ENCODE measurements around the gene PIWIL4.
A peak's percentile ranks its signal among the peaks of the same experiment; 100 is the strongest.

The PIWIL4 gene

GRCh38 chr11:94525546-94526324, 41.4 kb upstream of the PIWIL4 start:
- peak in 1 of 2 donors; percentile 75 for DNase-seq
- no peak for TF ChIP-seq CTCF (IDR thresholded peaks at IDR 0.05)
- intact Hi-C loops (cut with DNase I; ENCODE audit: low total_unique reads): no loop called here
- Histone ChIP-seq H3K9me3 (no peaks in the 10 kb centered on the region), H3K27me3 (no peaks in the 10 kb centered on the region), H3K4me3 (no peak overlapping the region), H3K36me3 (no peaks in the 10 kb centered on the region), H3K27ac (no peak overlapping the region), H3K4me1 (no peaks in the 10 kb centered on the region)

GRCh38 chr11:94526645-94527438, 40.3 kb upstream of the PIWIL4 start:
- Histone ChIP-seq H3K27me3 (no peaks in the 10 kb centered on the region), H3K9me3 (no peaks in the 10 kb centered on the region), H3K27ac (no peak overlapping the region), H3K36me3 (no peaks in the 10 kb centered on the region), H3K4me1 (no peaks in the 10 kb centered on the region), H3K4me3 (no peak overlapping the region)
- intact Hi-C loops (cut with DNase I; ENCODE audit: low total_unique reads): no loop called here
- TF ChIP-seq CTCF (IDR thresholded peaks at IDR 0.05): no peak
- no peak for DNase-seq

GRCh38 chr11:94528551-94528950, 38.6 kb upstream of the PIWIL4 start:
- no peaks in the 10 kb centered on the region for H3K9me3 ChIP-seq
- no peak overlapping the region for H3K4me3 ChIP-seq
- no peaks in the 10 kb centered on the region for H3K4me1 ChIP-seq
- H3K27ac ChIP-seq: peak overlapping the region in 1 of 2 donors; percentile 17
- TF ChIP-seq CTCF (IDR thresholded peaks at IDR 0.05): no peak
- H3K27me3 ChIP-seq: no peaks in the 10 kb centered on the region
- intact Hi-C loops (cut with DNase I; ENCODE audit: low total_unique reads): no loop called here
- no peak for DNase-seq
- H3K36me3 ChIP-seq: no peaks in the 10 kb centered on the region

GRCh38 chr11:94532211-94532610, 35.0 kb upstream of the PIWIL4 start:
- peak overlapping the region in 1 of 2 donors; percentile 61 for H3K27ac ChIP-seq
- no peaks in the 10 kb centered on the region for H3K27me3 ChIP-seq
- H3K36me3 ChIP-seq: no peaks in the 10 kb centered on the region
- peaks cover 0 to 10% (median 2%) of the 10 kb centered on the region in 4 donors for H3K4me1 ChIP-seq
- DNase-seq: no peak
- no peaks in the 10 kb centered on the region for H3K9me3 ChIP-seq
- intact Hi-C loops (cut with DNase I; ENCODE audit: low total_unique reads): no loop called here
- TF ChIP-seq CTCF (IDR thresholded peaks at IDR 0.05): no peak
- H3K4me3 ChIP-seq: no peak overlapping the region

- no peak for TF ChIP-seq CTCF (IDR thresholded peaks at IDR 0.05)
These were observed 34.0 kb upstream of the PIWIL4 start for GRCh38 chr11:94533206-94533605.

More at GRCh38 chr11:94533206-94533605, 34.0 kb upstream of the PIWIL4 start:
- intact Hi-C loops (cut with DNase I; ENCODE audit: low total_unique reads): no loop called here
- H3K4me1 ChIP-seq: peaks cover 0 to 15% (median 4%) of the 10 kb centered on the region in 4 donors
- DNase-seq: no peak
- no peaks in the 10 kb centered on the region for H3K9me3 ChIP-seq
- H3K27me3 ChIP-seq: no peaks in the 10 kb centered on the region
- peak overlapping the region; percentile 36 to 61 for H3K27ac ChIP-seq
- no peak overlapping the region for H3K4me3 ChIP-seq
- H3K36me3 ChIP-seq: no peaks in the 10 kb centered on the region

Measured in tibial artery (tissue), 4 donors.